Sciatic nerve (tissue), 2 donors: ENCODE results near the gene EIF3CL. TPM values are rescaled to one million over a fixed set of nuclear protein-coding genes. Genes with fewer than 3 reads are reported as not detected.
"Not testable (repeated sequence)": the region's sequence is repeated elsewhere in the genome, so short reads cannot be mapped to it uniquely, and the experiment has no call there.

Experiments used
- ATAC-seq: fragments of 200-7000 bp; cut with Tn5 transposase; one replicate; pipeline ENCODE4 v1.9.1; 2020; ENCODE audit warnings: mild to moderate bottlenecking, moderate library complexity
- DNase-seq: peaks from one replicate; pipeline ENCODE4 v3.0.0-alpha.2; 2020; ENCODE audit warnings: low spot score
- intact Hi-C: fragments of 100-400 bp; cut with DNase I; formaldehyde crosslinking; loops from one replicate; pipeline ENCODE4 v1.14.2; 2022
- microRNA-seq: library from miRNA; unstranded; fragments of <30 nt; microRNA quantifications from one replicate; pipeline ENCODE4 v1.2.0, GENCODE V29; 2020
- total RNA-seq: library from RNA; stranded (reverse); fragmentation: NEBNext Ultra II Directional; extraction: Animal tissue kit (Norgen Biotek cat#: 25700); gene quantifications from one replicate; pipeline ENCODE4 v1.2.1, GENCODE V29; 2021
- donor health status: DM: no; HTN: no; CAD: no.
- donor health status: DM: no; HTN: no; CAD: no.

EIF3CL gene
- total RNA-seq, 1 donor from 2014 or later, result 49.8 TPM

DNA sequence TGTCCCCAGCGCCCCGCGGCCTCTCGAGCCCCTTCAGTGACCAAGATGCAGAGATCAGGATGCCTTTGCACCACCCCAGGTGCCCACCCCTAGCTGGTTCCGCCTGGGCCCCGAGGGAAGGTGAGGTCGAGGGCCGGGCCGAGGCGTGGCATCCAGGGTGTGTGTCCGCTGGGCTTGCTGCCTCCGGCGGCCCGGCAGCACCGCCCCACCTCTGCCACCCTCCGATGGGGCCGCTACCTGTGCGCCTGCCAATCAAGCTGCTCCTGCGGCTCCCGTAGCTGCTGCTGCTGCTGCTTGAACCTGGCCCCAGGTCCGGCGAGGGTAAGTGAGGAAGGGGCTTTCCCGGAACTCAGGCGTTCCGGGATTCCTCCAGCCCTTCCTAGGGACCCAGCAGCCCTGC is 29.4 kb downstream of the EIF3CL start:
- intact Hi-C loops, ATAC-seq, DNase-seq: not testable (repeated sequence)

DNA sequence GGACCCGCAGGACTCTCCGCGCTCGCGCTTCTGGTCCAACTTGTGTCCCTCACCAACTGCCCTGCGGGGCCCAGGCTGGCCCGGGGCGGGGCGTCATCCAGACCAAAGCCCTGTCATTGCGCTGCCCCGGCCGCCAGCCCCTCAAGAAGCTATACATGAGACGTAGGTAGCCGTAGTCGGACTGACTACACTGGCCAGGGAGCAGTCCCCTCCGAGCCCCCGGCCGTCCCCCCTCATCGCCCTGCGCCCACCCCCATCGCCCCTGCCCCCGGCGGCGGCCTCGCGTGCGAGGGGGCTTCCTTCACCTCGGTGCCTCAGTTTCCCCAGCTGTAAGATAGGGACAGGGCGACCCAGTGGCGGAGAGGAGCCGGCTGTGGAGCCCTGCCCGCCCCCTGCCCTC is 35.7 kb downstream of the EIF3CL start:
- ATAC-seq, intact Hi-C loops: not testable (repeated sequence)
- DNase-seq, result peak; percentile 50

DNA sequence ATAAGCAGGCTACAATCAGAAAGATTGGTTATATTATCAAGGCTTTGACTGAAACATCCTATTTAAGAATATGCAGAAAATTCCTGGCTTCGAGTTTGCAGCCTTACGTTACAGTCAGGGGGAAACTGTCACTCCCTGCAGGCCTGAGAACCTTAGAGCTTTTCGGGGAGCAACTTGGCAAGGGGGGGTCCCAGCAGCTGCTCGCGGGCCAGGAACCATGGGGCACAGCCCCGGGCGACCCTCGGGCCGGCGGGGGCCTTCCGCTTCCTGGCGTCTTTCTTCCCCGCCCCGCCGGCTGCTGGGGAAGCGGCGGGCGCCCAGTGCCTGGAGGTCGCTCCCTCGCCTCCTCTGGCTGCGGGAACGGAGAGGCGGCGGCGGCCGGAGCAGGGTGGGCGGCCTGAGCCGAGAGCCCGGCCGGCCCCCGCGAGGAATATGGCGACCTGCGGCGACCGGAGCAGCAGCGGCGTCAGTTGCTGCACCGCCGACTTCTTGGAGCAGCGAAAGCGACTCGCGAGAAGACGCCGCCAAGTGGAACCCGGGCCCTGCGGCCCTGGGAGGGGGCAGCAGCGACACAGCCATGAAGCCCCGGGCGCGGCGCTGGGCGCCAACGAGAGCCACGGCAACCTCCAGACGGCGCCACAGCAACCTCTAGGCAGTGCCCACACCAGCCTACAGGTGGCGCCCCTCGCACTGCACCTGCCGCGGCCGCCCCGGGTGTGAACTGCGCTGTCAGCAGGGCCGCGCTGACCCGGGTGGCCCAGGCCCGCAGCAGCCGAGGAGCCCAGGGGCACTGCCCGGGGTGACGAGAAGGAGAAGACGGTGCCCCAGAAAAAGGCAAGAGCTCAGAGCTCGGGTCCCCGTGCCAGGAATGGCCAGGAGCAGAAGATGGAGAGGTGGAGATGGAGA is 39.1 kb downstream of the EIF3CL start:
- DNase-seq, intact Hi-C loops: not testable (repeated sequence)
- ATAC-seq, result peak; percentile 91

DNA sequence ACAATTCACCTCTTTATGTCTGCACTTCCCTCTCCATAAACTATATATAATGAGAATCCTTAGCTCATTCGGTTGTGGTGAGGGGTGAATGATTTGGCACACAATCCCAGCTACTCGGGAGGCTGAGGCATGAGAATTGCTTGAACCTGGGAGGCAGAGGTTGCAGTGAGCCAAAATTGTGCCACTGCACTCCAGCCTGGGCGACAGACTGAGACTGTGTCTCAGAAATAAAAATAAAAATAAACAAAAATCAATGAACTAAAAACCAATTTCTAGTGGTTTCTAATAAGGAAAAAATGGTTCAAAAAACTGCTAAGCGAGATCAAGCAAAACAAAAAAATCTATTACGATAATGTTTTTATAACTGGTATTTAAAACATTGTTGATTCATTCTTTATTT is 40.2 kb downstream of the EIF3CL start, which contains the start of gene NPIPB6:
Gene NPIPB6 (minus strand): TSS at position 101 of the 400 bp plus-strand sequence. CDS start 686 bp downstream, outside the sequence.
- intact Hi-C loops, ATAC-seq, DNase-seq: not testable (repeated sequence)

- intact Hi-C loops, DNase-seq, ATAC-seq: not testable (repeated sequence)
Observed at GRCh38 chr16:28362600-28362999, 41.0 kb downstream of the EIF3CL start.

GRCh38 chr16:28338230-28338629 is 65.4 kb downstream of the EIF3CL start:
- ATAC-seq, intact Hi-C loops, DNase-seq: not testable (repeated sequence)

GRCh38 chr16:28336940-28337710 is 66.5 kb downstream of the EIF3CL start:
- intact Hi-C loops, DNase-seq, ATAC-seq: not testable (repeated sequence)

DNA sequence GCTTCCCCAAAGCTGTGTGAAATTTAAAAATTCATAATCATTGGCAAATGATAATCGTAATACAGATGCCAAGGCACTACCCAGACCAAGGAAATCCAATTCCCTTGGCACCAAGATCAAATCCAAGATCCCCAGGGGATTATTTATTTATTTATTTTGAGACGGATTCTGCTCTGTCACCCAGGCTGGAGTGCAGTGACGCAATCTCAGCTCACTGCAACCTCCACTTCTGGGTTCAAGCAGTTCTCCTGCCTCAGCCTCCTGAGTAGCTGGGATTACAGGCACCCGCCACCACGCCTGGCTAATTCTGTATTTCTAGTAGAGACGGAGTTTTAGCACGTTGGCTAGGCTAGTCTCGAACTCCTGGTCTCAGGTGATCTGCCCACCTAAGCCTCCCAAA is 68.0 kb downstream of the EIF3CL start:
- intact Hi-C loops, ATAC-seq, DNase-seq: not testable (repeated sequence)

- intact Hi-C loops, DNase-seq, ATAC-seq: not testable (repeated sequence)
Observed at GRCh38 chr16:28332632-28333031, 71.0 kb downstream of the EIF3CL start.

DNA sequence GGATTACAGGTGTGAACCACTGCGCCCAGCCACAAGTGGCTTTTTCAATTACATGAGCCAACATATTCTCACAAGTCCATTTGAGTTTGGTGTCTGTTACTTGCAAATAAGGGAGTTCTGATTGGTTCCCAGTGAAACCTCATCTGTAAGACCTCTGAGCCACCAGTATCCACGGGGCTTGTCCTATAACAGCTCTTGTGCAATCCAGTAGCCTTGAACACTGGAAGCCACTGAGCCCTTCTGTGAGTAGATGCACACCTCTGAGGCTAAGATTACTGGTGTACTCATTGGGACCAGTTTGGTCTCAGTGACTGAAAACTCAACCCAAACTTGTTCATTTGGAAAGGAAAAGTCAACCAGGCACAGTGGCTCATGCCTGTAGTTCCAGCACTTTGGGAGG is 72.7 kb downstream of the EIF3CL start:
- intact Hi-C loops, result not testable (repeated sequence)

GRCh38 chr16:28330232-28330631 is 73.4 kb downstream of the EIF3CL start:
- DNase-seq, ATAC-seq, intact Hi-C loops: not testable (repeated sequence)

More for the DNA sequence above, 72.7 kb downstream of the EIF3CL start:
- ATAC-seq, DNase-seq: not testable (repeated sequence)

Small RNA genes within 50 kb of the gene (microRNA-seq; reads per million reads assigned to microRNA genes)
- gene MIR6862-1, result not detected

Other genes starting within 250 kb of the EIF3CL start
- 120 TPM for gene XPO6, start 191.9 kb downstream of the EIF3CL start, total RNA-seq
- gene SBK1, start 111.3 kb downstream of the EIF3CL start, total RNA-seq, result 0.62 TPM
- gene NPIPB6, start 40.3 kb downstream of the EIF3CL start, total RNA-seq, result 8.5 TPM
- not detected for gene NPIPB7, start 68.5 kb upstream of the EIF3CL start, total RNA-seq
- 26.8 TPM for gene CLN3, start 88.2 kb upstream of the EIF3CL start, total RNA-seq
- 2.9 TPM for gene APOBR, start 90.8 kb upstream of the EIF3CL start, total RNA-seq
- not detected for gene IL27, start 103.0 kb upstream of the EIF3CL start, total RNA-seq
- gene NUPR1, start 135.1 kb upstream of the EIF3CL start, total RNA-seq, result 99.3 TPM
- 30.9 TPM for gene SGF29, start 150.1 kb upstream of the EIF3CL start, total RNA-seq
- 4.5 TPM for gene SULT1A2, start 193.2 kb upstream of the EIF3CL start, total RNA-seq
- 40.0 TPM for gene SULT1A1, start 206.2 kb upstream of the EIF3CL start, total RNA-seq
- 7.5 TPM for gene NPIPB8, start 234.2 kb upstream of the EIF3CL start, total RNA-seq